Neuronal stem cell (in vitro differentiated cells): ENCODE measurements around the gene COPS3.

Experiments used
- DNase-seq: peaks from one replicate; pipeline ENCODE4 v3.0.0-alpha.2; 2013; ENCODE audit warnings: low spot score
- H2AFZ ChIP-seq: one replicate; pipeline ENCODE4 v1.6.1; 2013; ENCODE audit warnings: mild to moderate bottlenecking, low read length, inconsistent platforms
- H2AK5ac ChIP-seq: 2 replicates; pipeline ENCODE4 v1.6.1; 2013; ENCODE audit warnings: low read depth, mild to moderate bottlenecking, inconsistent platforms, low read length, moderate library complexity, mixed read lengths
- H2BK120ac ChIP-seq: 2 replicates; pipeline ENCODE4 v1.6.1; 2013; ENCODE audit warnings: low read depth, mild to moderate bottlenecking, inconsistent platforms, low read length, moderate library complexity, mixed read lengths
- H2BK12ac ChIP-seq: one replicate; pipeline ENCODE4 v1.6.1; 2013; ENCODE audit warnings: low read length, inconsistent platforms
- H2BK15ac ChIP-seq: 2 replicates; pipeline ENCODE4 v1.6.1; 2013; ENCODE audit warnings: mild to moderate bottlenecking, low read length, inconsistent platforms, mixed read lengths
- H2BK5ac ChIP-seq: one replicate; pipeline ENCODE4 v1.6.1; 2013; ENCODE audit warnings: inconsistent platforms, mild to moderate bottlenecking, low read length, moderate library complexity
- H3K14ac ChIP-seq: one replicate; pipeline ENCODE4 v1.6.1; 2013; ENCODE audit warnings: low read length, inconsistent platforms
- H3K18ac ChIP-seq: 2 replicates; pipeline ENCODE4 v1.6.1; 2013; ENCODE audit warnings: low read length, inconsistent platforms
- H3K23ac ChIP-seq: 2 replicates; pipeline ENCODE4 v1.6.1; 2013; ENCODE audit warnings: low read depth, mild to moderate bottlenecking, mixed read lengths, low read length, inconsistent platforms; ENCODE audit not compliant: poor library complexity
- H3K27ac ChIP-seq: replicated peaks from 3 replicates; pipeline ENCODE4 v1.5.1; 2013; ENCODE audit warnings: low read length, inconsistent platforms
- H3K27me3 ChIP-seq, 3 experiments: 2 replicates each; pipeline ENCODE4 v1.6.1; 2013; ENCODE audit warnings: low read length in 3 of 3, mild to moderate bottlenecking in 2 of 3, inconsistent platforms in 1 of 3, low read depth in 1 of 3, mixed read lengths in 1 of 3, moderate library complexity in 1 of 3; ENCODE audit not compliant: control insufficient read depth in 3 of 3, insufficient read depth in 3 of 3
- H3K36me3 ChIP-seq, 2 donors: replicated peaks in 1 of 2; 2 replicates each; pipeline ENCODE4 v1.6.1; 2013; ENCODE audit warnings: low read length in 2 of 2; ENCODE audit not compliant: control insufficient read depth in 2 of 2, insufficient read depth in 2 of 2
- H3K4ac ChIP-seq: 2 replicates; pipeline ENCODE4 v1.6.1; 2013; ENCODE audit warnings: inconsistent platforms, mild to moderate bottlenecking, low read length, moderate library complexity
- H3K4me1 ChIP-seq, 2 donors: 1 replicate in 1 of 2; 2 replicates in 1 of 2; pipeline ENCODE4 v1.6.1; 2013; ENCODE audit warnings: low read length in 2 of 2, low read depth in 1 of 2; ENCODE audit not compliant: control insufficient read depth in 2 of 2, insufficient read depth in 1 of 2
- H3K4me2 ChIP-seq: one replicate; pipeline ENCODE4 v1.6.1; 2013; ENCODE audit warnings: mild to moderate bottlenecking, low read length, inconsistent platforms; ENCODE audit not compliant: insufficient read depth, poor library complexity, severe bottlenecking
- H3K4me3 ChIP-seq, 2 donors: 2 replicates each; pipeline ENCODE4 v1.5.1; 2013; ENCODE audit warnings: low read length in 2 of 2, mild to moderate bottlenecking in 2 of 2, inconsistent platforms in 1 of 2, moderate library complexity in 1 of 2
- H3K79me1 ChIP-seq: one replicate; pipeline ENCODE4 v1.6.1; 2013; ENCODE audit warnings: low read depth, mild to moderate bottlenecking, inconsistent platforms, low read length, moderate library complexity
- H3K9ac ChIP-seq: one replicate; pipeline ENCODE4 v1.6.1; 2013; ENCODE audit warnings: mild to moderate bottlenecking, low read depth, low read length, inconsistent platforms; ENCODE audit not compliant: poor library complexity
- H3K9me3 ChIP-seq, 2 donors: replicated peaks in 1 of 2; 2 replicates each; pipeline versions ENCODE3 to v1.6.1; 2013; ENCODE audit warnings: low read length in 2 of 2, mild to moderate bottlenecking in 2 of 2, inconsistent platforms in 1 of 2, low read depth in 1 of 2, mixed read lengths in 1 of 2, moderate library complexity in 1 of 2; ENCODE audit not compliant: control insufficient read depth in 2 of 2, insufficient read depth in 1 of 2
- H4K8ac ChIP-seq: one replicate; pipeline ENCODE4 v1.6.1; 2013; ENCODE audit warnings: low read depth, mild to moderate bottlenecking, inconsistent platforms, low read length, moderate library complexity
- H4K91ac ChIP-seq: one replicate; pipeline ENCODE4 v1.6.1; 2013; ENCODE audit warnings: low read length, low read depth, mild to moderate bottlenecking, inconsistent platforms; ENCODE audit not compliant: poor library complexity
- WGBS, 2 donors: extraction: QIAGEN DNeasy Blood & Tissue Kit; methylation state at CpG; one replicate each; pipeline ENCODE4 v1.1.7; 2013; ENCODE audit warnings: missing lambda C conversion rate in 2 of 2, mixed read lengths in 1 of 2; ENCODE audit not compliant: insufficient read length in 2 of 2, insufficient replicate concordance in 1 of 2; ENCODE audit errors: extremely low coverage in 2 of 2; 5-methylcytosine and 5-hydroxymethylcytosine counted together

Gene COPS3

GRCh38 chr17:17289701-17290100, 8.7 kb upstream of the COPS3 start:
- no peak overlapping the region for H3K4me3 ChIP-seq
- H3K4ac ChIP-seq, result no peak overlapping the region
- H3K23ac ChIP-seq, result no peak overlapping the region

GRCh38 chr17:17289086-17289485, 8.0 kb upstream of the COPS3 start:
- H2BK120ac ChIP-seq, result no peak overlapping the region
- H3K4me1 ChIP-seq, result no peaks in the 10 kb centered on the region
- H3K4me3 ChIP-seq, result no peak overlapping the region
- H3K4ac ChIP-seq, result no peak overlapping the region
- no peak overlapping the region for H4K91ac ChIP-seq
- H2BK12ac ChIP-seq, result no peak overlapping the region
- H3K9ac ChIP-seq, result no peak overlapping the region
- H3K9me3 ChIP-seq, result no peaks in the 10 kb centered on the region
- no peaks in the 10 kb centered on the region for H3K27me3 ChIP-seq
- H3K23ac ChIP-seq, result no peak overlapping the region
- no peak overlapping the region for H2BK15ac ChIP-seq
- H2AFZ ChIP-seq, result no peak overlapping the region
- no peak overlapping the region for H4K8ac ChIP-seq
- no peak overlapping the region for H3K27ac ChIP-seq
- H3K79me1 ChIP-seq, result no peaks in the 10 kb centered on the region
- H2BK5ac ChIP-seq, result no peak overlapping the region
- no peak overlapping the region for H3K4me2 ChIP-seq
- H2AK5ac ChIP-seq, result no peak overlapping the region
- WGBS, 2 donors, result no CpG with 5 or more reads among the region's 4 CpGs
- H3K36me3 ChIP-seq, result no peaks in the 10 kb centered on the region
- no peak overlapping the region for H3K14ac ChIP-seq
- DNase-seq, result no peak
- H3K18ac ChIP-seq, result no peak overlapping the region

More at GRCh38 chr17:17289701-17290100, 8.7 kb upstream of the COPS3 start:
- no peaks in the 10 kb centered on the region for H3K27me3 ChIP-seq
- no peak overlapping the region for H3K4me2 ChIP-seq
- no peak overlapping the region for H3K27ac ChIP-seq
- no peaks in the 10 kb centered on the region for H3K4me1 ChIP-seq
- H2BK12ac ChIP-seq, result no peak overlapping the region
- H3K18ac ChIP-seq, result no peak overlapping the region
- no peak overlapping the region for H2AK5ac ChIP-seq
- H2BK15ac ChIP-seq, result no peak overlapping the region
- H3K14ac ChIP-seq, result no peak overlapping the region
- no peak overlapping the region for H4K91ac ChIP-seq
- H2BK120ac ChIP-seq, result no peak overlapping the region
- H2AFZ ChIP-seq, result no peak overlapping the region
- no peak overlapping the region for H2BK5ac ChIP-seq
- H3K79me1 ChIP-seq, result no peaks in the 10 kb centered on the region
- no peak overlapping the region for H3K9ac ChIP-seq
- no peak for DNase-seq
- H3K36me3 ChIP-seq, result no peaks in the 10 kb centered on the region
- no peak overlapping the region for H4K8ac ChIP-seq
- WGBS, 2 donors, result no CpG with 5 or more reads among the region's 7 CpGs
- H3K9me3 ChIP-seq, result no peaks in the 10 kb centered on the region

- no peak overlapping the region for H3K23ac ChIP-seq
- H3K14ac ChIP-seq, result no peak overlapping the region
- no peak overlapping the region for H2BK15ac ChIP-seq
- H3K4me2 ChIP-seq, result no peak overlapping the region
- H2AK5ac ChIP-seq, result no peak overlapping the region
- no peak overlapping the region for H3K9ac ChIP-seq
- no peak overlapping the region for H2BK5ac ChIP-seq
- H3K9me3 ChIP-seq, result no peaks in the 10 kb centered on the region
- DNase-seq, result no peak
- no peak overlapping the region for H4K91ac ChIP-seq
- H4K8ac ChIP-seq, result no peak overlapping the region
- H3K79me1 ChIP-seq, result peaks cover under 1% of the 10 kb centered on the region
- no peaks in the 10 kb centered on the region for H3K4me1 ChIP-seq
- H3K4me3 ChIP-seq, result no peak overlapping the region
- no peak overlapping the region for H3K4ac ChIP-seq
- H3K27ac ChIP-seq, result no peak overlapping the region
- no peaks in the 10 kb centered on the region for H3K36me3 ChIP-seq
- H2AFZ ChIP-seq, result peak overlapping the region; percentile 40
- H2BK12ac ChIP-seq, result no peak overlapping the region
- H3K18ac ChIP-seq, result no peak overlapping the region
- H2BK120ac ChIP-seq, result no peak overlapping the region
- WGBS, 2 donors, result 100% methylated on average over 1 of the region's 5 CpGs; no CpG with 5 or more reads in 1 of the 2 donors
- H3K27me3 ChIP-seq, result no peaks in the 10 kb centered on the region
Observed at GRCh38 chr17:17285951-17286350, 4.9 kb upstream of the COPS3 start.

- peaks cover 14% of the 10 kb centered on the region for H3K79me1 ChIP-seq
- no peak overlapping the region for H3K18ac ChIP-seq
- no peak overlapping the region for H2BK12ac ChIP-seq
- no peak overlapping the region for H2AFZ ChIP-seq
- H2AK5ac ChIP-seq, result no peak overlapping the region
- no CpG with 5 or more reads among the region's 4 CpGs for WGBS, 2 donors
- H4K91ac ChIP-seq, result no peak overlapping the region
- H3K14ac ChIP-seq, result no peak overlapping the region
- H2BK15ac ChIP-seq, result no peak overlapping the region
- H4K8ac ChIP-seq, result no peak overlapping the region
- H2BK5ac ChIP-seq, result no peak overlapping the region
- H3K36me3 ChIP-seq, result peaks cover 5 to 35% of the 10 kb centered on the region in 2 donors
- no peaks in the 10 kb centered on the region for H3K9me3 ChIP-seq
- H3K4me1 ChIP-seq, result peaks cover 2 to 6% of the 10 kb centered on the region in 2 donors
- H3K4me3 ChIP-seq, result peak overlapping the region in 1 of 2 donors; percentile 80
- H3K4ac ChIP-seq, result no peak overlapping the region
- DNase-seq, result no peak
- no peak overlapping the region for H3K27ac ChIP-seq
- no peak overlapping the region for H3K23ac ChIP-seq
- H3K27me3 ChIP-seq, result no peaks in the 10 kb centered on the region
- H3K4me2 ChIP-seq, result peak overlapping the region; percentile 67
- no peak overlapping the region for H2BK120ac ChIP-seq
- no peak overlapping the region for H3K9ac ChIP-seq
Observed at GRCh38 chr17:17279316-17279715, 1.7 kb downstream of the COPS3 start.
